Nephron (organoid): Measurements from ENCODE around the gene TMEM214.

ENCODE experiments used
- H3K27ac Mint-ChIP-seq, 3 experiments: 2 replicates each; pipeline ENCODE4 v1.8.0; 2020; ENCODE audit warnings: mixed read lengths in 3 of 3, mild to moderate bottlenecking in 2 of 3, moderate library complexity in 1 of 3
- H3K27me3 Mint-ChIP-seq: 2 replicates; pipeline ENCODE4 v1.8.0; 2021; ENCODE audit warnings: low read depth, mild to moderate bottlenecking, moderate library complexity, mixed read lengths
- H3K36me3 Mint-ChIP-seq: 2 replicates; pipeline ENCODE4 v1.8.0; 2020; ENCODE audit warnings: low read depth, mixed read lengths
- H3K4me1 Mint-ChIP-seq: 2 replicates; pipeline ENCODE4 v1.8.0; 2020; ENCODE audit warnings: mixed read lengths
- H3K4me3 Mint-ChIP-seq, 3 experiments: 2 replicates each; pipeline ENCODE4 v1.8.0; 2020; ENCODE audit warnings: mild to moderate bottlenecking in 3 of 3, mixed read lengths in 3 of 3, moderate library complexity in 2 of 3
- H3K9me3 Mint-ChIP-seq: 2 replicates; pipeline ENCODE4 v1.8.0; 2020; ENCODE audit warnings: mixed read lengths
- CTCF ChIP-seq, 3 experiments: fragments of 200-600 bp; sonication (generic); IDR thresholded peaks; one replicate each; pipeline ENCODE4 v1.5.0; 2021; ENCODE audit warnings: antibody characterized with exemption in 3 of 3; ENCODE audit not compliant: unreplicated experiment in 3 of 3

The TMEM214 gene

GRCh38 chr2:27083410-27084296 lies 50.9 kb downstream of the TMEM214 start:
- peak overlapping the region; percentile 39 to 61 (median 56) for H3K4me3 Mint-ChIP-seq
- H3K27me3 Mint-ChIP-seq: peaks cover 14% of the 10 kb centered on the region
- H3K27ac Mint-ChIP-seq: peak overlapping the region in 2 of 3 experiments; percentile 5 to 27
- H3K36me3 Mint-ChIP-seq: peaks cover 7% of the 10 kb centered on the region
- H3K9me3 Mint-ChIP-seq: no peaks in the 10 kb centered on the region
- no peak for TF ChIP-seq CTCF (IDR thresholded peaks at IDR 0.05; ENCODE audit: unreplicated experiment in 3 of 3)
- peaks cover 55% of the 10 kb centered on the region for H3K4me1 Mint-ChIP-seq

- H3K9me3 Mint-ChIP-seq: no peaks in the 10 kb centered on the region
- peak overlapping the region; percentile 56 to 84 (median 72) for H3K4me3 Mint-ChIP-seq
- peaks cover 55% of the 10 kb centered on the region for H3K4me1 Mint-ChIP-seq
- peak overlapping the region in 2 of 3 experiments; percentile 27 to 41 for H3K27ac Mint-ChIP-seq
- peaks cover 7% of the 10 kb centered on the region for H3K36me3 Mint-ChIP-seq
- TF ChIP-seq CTCF (IDR thresholded peaks at IDR 0.05; ENCODE audit: unreplicated experiment in 3 of 3): no peak
- peaks cover 16% of the 10 kb centered on the region for H3K27me3 Mint-ChIP-seq
Measured at GRCh38 chr2:27084297-27085061, 51.7 kb downstream of the TMEM214 start.

GRCh38 chr2:27085062-27085672 lies 52.4 kb downstream of the TMEM214 start:
- H3K4me3 Mint-ChIP-seq: peak overlapping the region; percentile 73 to 84 (median 76)
- peaks cover 49% of the 10 kb centered on the region for H3K4me1 Mint-ChIP-seq
- peak overlapping the region; percentile 54 to 82 (median 71) for H3K27ac Mint-ChIP-seq
- TF ChIP-seq CTCF (IDR thresholded peaks at IDR 0.05; ENCODE audit: unreplicated experiment in 3 of 3): no peak
- H3K36me3 Mint-ChIP-seq: peaks cover 7% of the 10 kb centered on the region
- peaks cover 16% of the 10 kb centered on the region for H3K27me3 Mint-ChIP-seq
- H3K9me3 Mint-ChIP-seq: no peaks in the 10 kb centered on the region

- Mint-ChIP-seq H3K27ac (peak overlapping the region; percentile 54 to 82 (median 71)), H3K27me3 (peaks cover 16% of the 10 kb centered on the region), H3K4me1 (peaks cover 44% of the 10 kb centered on the region), H3K36me3 (peaks cover 7% of the 10 kb centered on the region), H3K4me3 (peak overlapping the region; percentile 73 to 84 (median 76)), H3K9me3 (no peaks in the 10 kb centered on the region)
- peak in 1 of 3 experiments; percentile 28 for TF ChIP-seq CTCF (IDR thresholded peaks at IDR 0.05; ENCODE audit: unreplicated experiment in 3 of 3)
Measured at GRCh38 chr2:27085673-27086089, 52.9 kb downstream of the TMEM214 start.

- H3K4me3 Mint-ChIP-seq: peak overlapping the region; percentile 84 to 87 (median 86)
- peaks cover 4% of the 10 kb centered on the region for H3K36me3 Mint-ChIP-seq
- peaks cover 15% of the 10 kb centered on the region for H3K27me3 Mint-ChIP-seq
- no peaks in the 10 kb centered on the region for H3K9me3 Mint-ChIP-seq
- peak overlapping the region in 1 of 3 experiments; percentile 67 for H3K27ac Mint-ChIP-seq
- H3K4me1 Mint-ChIP-seq: peaks cover 39% of the 10 kb centered on the region
- TF ChIP-seq CTCF (IDR thresholded peaks at IDR 0.05; ENCODE audit: unreplicated experiment in 3 of 3): peak; percentile 93 to 95 (median 93)
Measured at GRCh38 chr2:27086090-27086723, 53.4 kb downstream of the TMEM214 start.
